ENCODE results near the gene GRID1.

DNA sequence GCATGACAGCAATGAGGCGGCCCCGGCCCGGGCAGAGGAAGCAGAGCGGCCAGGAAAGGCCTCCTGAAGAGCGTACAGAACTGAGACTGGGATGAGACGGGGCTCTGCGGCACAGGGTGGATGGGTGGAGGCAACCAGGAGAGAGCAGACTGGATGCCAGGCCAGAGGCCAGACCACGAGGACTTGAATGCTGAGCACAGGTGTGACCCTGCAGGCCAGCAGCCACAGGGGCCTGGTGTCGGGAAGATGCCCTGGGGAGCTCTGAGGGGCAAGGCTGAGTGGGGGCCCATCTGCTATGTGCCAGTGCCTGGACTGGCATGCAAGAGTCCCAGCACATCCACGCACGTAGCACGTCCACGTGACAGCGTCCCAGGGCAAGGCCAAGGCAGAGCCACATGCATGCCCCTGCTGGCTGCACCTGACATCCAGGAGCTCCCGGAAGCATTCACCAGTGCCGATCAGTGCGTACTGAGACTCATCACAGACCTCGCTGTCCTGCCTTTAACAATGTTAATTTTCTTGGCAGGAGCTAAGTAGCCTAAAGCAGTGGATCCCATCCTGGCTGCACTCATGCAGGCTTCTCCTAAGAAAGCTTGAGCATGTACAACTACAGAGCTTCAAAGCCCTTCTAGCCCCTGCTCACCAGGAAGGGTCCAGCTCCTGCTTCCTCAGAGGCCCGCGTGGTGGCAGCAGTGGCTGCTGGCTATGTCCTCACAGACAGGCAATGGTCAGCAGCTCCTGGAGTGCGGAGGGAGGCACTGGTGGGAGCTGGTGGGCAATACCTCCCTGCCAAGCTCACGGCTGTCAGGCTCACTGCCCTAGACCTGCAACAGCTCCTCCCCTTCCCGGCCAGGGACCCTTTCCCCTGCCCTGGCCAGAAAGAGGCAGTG is 18.0 kb downstream of the GRID1 start:
- TF ChIP-seq, protein P1, sequence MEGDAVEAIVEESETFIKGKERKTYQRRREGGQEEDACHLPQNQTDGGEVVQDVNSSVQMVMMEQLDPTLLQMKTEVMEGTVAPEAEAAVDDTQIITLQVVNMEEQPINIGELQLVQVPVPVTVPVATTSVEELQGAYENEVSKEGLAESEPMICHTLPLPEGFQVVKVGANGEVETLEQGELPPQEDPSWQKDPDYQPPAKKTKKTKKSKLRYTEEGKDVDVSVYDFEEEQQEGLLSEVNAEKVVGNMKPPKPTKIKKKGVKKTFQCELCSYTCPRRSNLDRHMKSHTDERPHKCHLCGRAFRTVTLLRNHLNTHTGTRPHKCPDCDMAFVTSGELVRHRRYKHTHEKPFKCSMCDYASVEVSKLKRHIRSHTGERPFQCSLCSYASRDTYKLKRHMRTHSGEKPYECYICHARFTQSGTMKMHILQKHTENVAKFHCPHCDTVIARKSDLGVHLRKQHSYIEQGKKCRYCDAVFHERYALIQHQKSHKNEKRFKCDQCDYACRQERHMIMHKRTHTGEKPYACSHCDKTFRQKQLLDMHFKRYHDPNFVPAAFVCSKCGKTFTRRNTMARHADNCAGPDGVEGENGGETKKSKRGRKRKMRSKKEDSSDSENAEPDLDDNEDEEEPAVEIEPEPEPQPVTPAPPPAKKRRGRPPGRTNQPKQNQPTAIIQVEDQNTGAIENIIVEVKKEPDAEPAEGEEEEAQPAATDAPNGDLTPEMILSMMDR (IDR thresholded peaks at IDR 0.05 in 8 of 11, conservative IDR thresholded peaks at IDR 0.05 in 3 of 11), result no peak
- no peak for TF ChIP-seq POLR2AphosphoS5 (IDR thresholded peaks at IDR 0.05)
